ENCODE measurements around the gene ZNF441.

Gene ZNF441

GRCh38 chr19:11832253-11832912 lies 65.6 kb downstream of the ZNF441 start:
- DNase-seq (ENCODE audit: extremely low read depth, low read depth) = no peak
- TF ChIP-seq CTCF (IDR thresholded peaks at IDR 0.05; ENCODE audit: low read depth, low read length) = no peak

- no peak for DNase-seq (ENCODE audit: extremely low read depth, low read depth)
- TF ChIP-seq CTCF (IDR thresholded peaks at IDR 0.05; ENCODE audit: low read depth, low read length) = no peak
Observed at GRCh38 chr19:11833541-11833940, 66.7 kb downstream of the ZNF441 start.
